IMR-90 (cell line): ENCODE results near the gene NALCN. TPM values are rescaled to one million over a fixed set of nuclear protein-coding genes. Genes with fewer than 3 reads are reported as not detected.

Experiments
- ATAC-seq: fragments of 200-7000 bp; cut with Tn5 transposase; 2 replicates; pipeline ENCODE4 v1.9.1; 2020; ENCODE audit warnings: low read depth, mild to moderate bottlenecking, moderate library complexity
- BruUV-seq: library from RNA; stranded (reverse); fragments of 400-500 nt; replicated peaks from 2 replicates; lab custom pipeline; 2021; lab: Mats Ljungman, UMichigan
- CTCF ChIA-PET: fragments of 300-600 bp; formaldehyde crosslinking; extraction: SDS; loops from one replicate; lab custom pipeline; 2021; ENCODE audit warnings: antibody characterized with exemption; lab: Yijun Ruan, JAX
- POLR2A ChIA-PET: fragments of 300-600 bp; sonication (Branson Sonifier 250); formaldehyde crosslinking; loops from one replicate; lab custom pipeline; 2022; ENCODE audit warnings: antibody characterized with exemption; ENCODE audit not compliant: unreplicated experiment; lab: Charles Lee
- DNase-seq: peaks from one replicate; pipeline ENCODE4 v3.0.0; 2013
- H2AFZ ChIP-seq: replicated peaks from 2 replicates; pipeline ENCODE3; 2013; ENCODE audit warnings: low read length, mild to moderate bottlenecking; ENCODE audit not compliant: poor library complexity
- H2AK5ac ChIP-seq: 2 replicates; pipeline ENCODE4 v1.6.1; 2013; ENCODE audit warnings: low read depth, low read length, inconsistent platforms
- H2AK9ac ChIP-seq: replicated peaks from 2 replicates; pipeline ENCODE3; 2013; ENCODE audit warnings: mild to moderate bottlenecking, low read depth, low read length, moderate library complexity; ENCODE audit not compliant: poor library complexity
- H2BK120ac ChIP-seq: 2 replicates; pipeline ENCODE4 v1.6.1; 2013; ENCODE audit warnings: low read depth, low read length, inconsistent platforms
- H2BK15ac ChIP-seq: 3 replicates; pipeline ENCODE4 v1.6.1; 2013; ENCODE audit warnings: low read depth, low read length, inconsistent platforms
- H2BK20ac ChIP-seq: 2 replicates; pipeline ENCODE4 v1.6.1; 2013; ENCODE audit warnings: low read depth, mild to moderate bottlenecking, inconsistent platforms, low read length, moderate library complexity
- H2BK5ac ChIP-seq: 2 replicates; pipeline ENCODE4 v1.6.1; 2013; ENCODE audit warnings: mild to moderate bottlenecking, low read depth, low read length, inconsistent platforms; ENCODE audit not compliant: poor library complexity, severe bottlenecking
- H3K14ac ChIP-seq: replicated peaks from 2 replicates; pipeline ENCODE4 v1.6.1; 2013; ENCODE audit warnings: low read depth, low read length, inconsistent platforms
- H3K18ac ChIP-seq: 2 replicates; pipeline ENCODE4 v1.6.1; 2013; ENCODE audit warnings: low read depth, low read length, control low read depth
- H3K23ac ChIP-seq: 2 replicates; pipeline ENCODE4 v1.6.1; 2013; ENCODE audit warnings: low read depth, low read length, inconsistent platforms
- H3K27ac ChIP-seq: 2 replicates; pipeline ENCODE4 v1.5.1; 2013; ENCODE audit warnings: mild to moderate bottlenecking, control low read depth, low read length; ENCODE audit not compliant: insufficient read depth
- H3K27me3 ChIP-seq: 2 replicates; pipeline ENCODE4 v1.6.1; 2013; ENCODE audit warnings: low read length; ENCODE audit not compliant: control insufficient read depth, insufficient read depth
- H3K36me3 ChIP-seq: 2 replicates; pipeline ENCODE4 v1.6.1; 2013; ENCODE audit warnings: low read length, mixed read lengths; ENCODE audit not compliant: control insufficient read depth, insufficient read depth
- H3K4ac ChIP-seq: 2 replicates; pipeline ENCODE4 v1.6.1; 2013; ENCODE audit warnings: low read depth, low read length, inconsistent platforms
- H3K4me1 ChIP-seq: 2 replicates; pipeline ENCODE4 v1.6.1; 2013; ENCODE audit warnings: low read length, mixed read lengths; ENCODE audit not compliant: control insufficient read depth, insufficient read depth
- H3K4me2 ChIP-seq: 2 replicates; pipeline ENCODE4 v1.6.1; 2013; ENCODE audit warnings: low read depth, mild to moderate bottlenecking, control low read depth, low read length, moderate library complexity
- H3K4me3 ChIP-seq: 2 replicates; pipeline ENCODE4 v1.5.1; 2013; ENCODE audit warnings: low read depth, mild to moderate bottlenecking, control low read depth, low read length, moderate library complexity; ENCODE audit not compliant: insufficient read depth
- H3K56ac ChIP-seq: 2 replicates; pipeline ENCODE4 v1.6.1; 2013; ENCODE audit warnings: low read length, inconsistent platforms; ENCODE audit not compliant: insufficient read depth; ENCODE audit errors: extremely low read depth
- H3K79me1 ChIP-seq, 2 experiments: 2 replicates each; pipeline ENCODE4 v1.6.1; 2013; ENCODE audit warnings: low read length in 2 of 2, inconsistent platforms in 1 of 2, low read depth in 1 of 2
- H3K9ac ChIP-seq: 2 replicates; pipeline ENCODE4 v1.6.1; 2013; ENCODE audit warnings: low read depth, low read length, control low read depth
- H3K9me1 ChIP-seq: 2 replicates; pipeline ENCODE4 v1.6.1; 2013; ENCODE audit warnings: low read length, inconsistent platforms; ENCODE audit not compliant: insufficient read depth
- H3K9me3 ChIP-seq: 2 replicates; pipeline ENCODE4 v1.6.1; 2013; ENCODE audit warnings: low read length; ENCODE audit not compliant: control insufficient read depth, insufficient read depth
- H4K20me1 ChIP-seq: 2 replicates; pipeline ENCODE4 v1.6.1; 2013; ENCODE audit warnings: low read length, inconsistent platforms; ENCODE audit not compliant: insufficient read depth
- H4K5ac ChIP-seq: 2 replicates; pipeline ENCODE4 v1.6.1; 2013; ENCODE audit warnings: mild to moderate bottlenecking, low read depth, low read length, control low read depth
- H4K8ac ChIP-seq, 2 experiments: 2 replicates each; pipeline ENCODE4 v1.6.1; 2013; ENCODE audit warnings: low read depth in 2 of 2, low read length in 2 of 2, control low read depth in 1 of 2, inconsistent platforms in 1 of 2
- H4K91ac ChIP-seq: 2 replicates; pipeline ENCODE4 v1.6.1; 2013; ENCODE audit warnings: low read depth, low read length, inconsistent platforms; ENCODE audit not compliant: insufficient read depth
- CHD1 ChIP-seq: IDR thresholded peaks from 2 replicates; pipeline ENCODE4 v1.6.1; 2012; ENCODE audit warnings: low read depth, low read length, improper control_type of control experiment
- NFE2L2 ChIP-seq: fragments of 150-350 bp; IDR thresholded peaks from 2 replicates; pipeline ENCODE4 v1.6.1; 2016; ENCODE audit warnings: low read depth, mild to moderate bottlenecking, low read length
- RAD21 ChIP-seq: IDR thresholded peaks from 2 replicates; pipeline ENCODE4 v1.6.1; 2012; ENCODE audit warnings: low read length, improper control_type of control experiment
- USF2 ChIP-seq: fragments of 150-350 bp; IDR thresholded peaks from 2 replicates; pipeline ENCODE4 v1.6.1; 2017; ENCODE audit warnings: mild to moderate bottlenecking, antibody characterized with exemption, low read length, low read depth
- WGBS, 2 experiments: methylation state at CpG; one replicate each; pipeline versions ENCODE4 v1.1.5 to v1.1.7; 2013; ENCODE audit warnings: missing lambda C conversion rate in 2 of 2; ENCODE audit not compliant: insufficient read length in 1 of 2; ENCODE audit errors: extremely low coverage in 2 of 2; 5-methylcytosine and 5-hydroxymethylcytosine counted together
- dilution Hi-C: fragments of 300-500 bp; cut with HindIII; formaldehyde crosslinking; loops from one replicate; pipeline ENCODE4 v1.14.3; 2018; ENCODE audit warnings: low sequenced_read_pairs; ENCODE audit not compliant: unreplicated experiment
- in situ Hi-C: fragments of 300-500 bp; cut with MboI; formaldehyde crosslinking; loops from 3 replicates; pipeline ENCODE4 v1.14.3; 2019; ENCODE audit warnings: low sequenced_read_pairs, inconsistent platforms, mixed read lengths
- intact Hi-C: fragments of 100-400 bp; cut with micrococcal nuclease; formaldehyde crosslinking; loops from 2 replicates; pipeline ENCODE4 v1.10.0; 2022
- polyA plus RNA-seq, 3 experiments: library from polyadenylated mRNA; depleted of rRNA; stranded (reverse); fragments of >200 nt; gene quantifications; 2 replicates each; pipeline ENCODE4 v1.2.3, GENCODE V29; 2012; ENCODE audit warnings: low replicate concordance in 1 of 3
- total RNA-seq: library from RNA; depleted of rRNA; stranded (reverse); fragments of >200 nt; gene quantifications from 2 replicates; pipeline ENCODE4 v1.2.3, GENCODE V29; 2012
- TF ChIP-seq, protein P1 (sequence below): fragments of 150-350 bp; IDR thresholded peaks from 2 replicates; pipeline ENCODE4 v1.6.1; 2016; ENCODE audit warnings: low read depth, mild to moderate bottlenecking, low read length, moderate library complexity, borderline replicate concordance
- TF ChIP-seq, protein P2 (sequence below): conservative IDR thresholded peaks from 2 replicates; pipeline ENCODE4 v1.5.1; 2012; ENCODE audit warnings: mild to moderate bottlenecking, low read depth, low read length, improper control_type of control experiment

Gene NALCN
- total and polyA plus RNA-seq, 2 of the 4 experiments (the other 2 are of a cell fraction) = 2.9 to 4.8 TPM

- peak overlapping the region; percentile 75 for H2BK20ac ChIP-seq
- H3K4me2 ChIP-seq = no peak overlapping the region
- H3K23ac ChIP-seq = peak overlapping the region; percentile 74; the same call in 1 of the 2 replicates
- TF ChIP-seq, protein P1, sequence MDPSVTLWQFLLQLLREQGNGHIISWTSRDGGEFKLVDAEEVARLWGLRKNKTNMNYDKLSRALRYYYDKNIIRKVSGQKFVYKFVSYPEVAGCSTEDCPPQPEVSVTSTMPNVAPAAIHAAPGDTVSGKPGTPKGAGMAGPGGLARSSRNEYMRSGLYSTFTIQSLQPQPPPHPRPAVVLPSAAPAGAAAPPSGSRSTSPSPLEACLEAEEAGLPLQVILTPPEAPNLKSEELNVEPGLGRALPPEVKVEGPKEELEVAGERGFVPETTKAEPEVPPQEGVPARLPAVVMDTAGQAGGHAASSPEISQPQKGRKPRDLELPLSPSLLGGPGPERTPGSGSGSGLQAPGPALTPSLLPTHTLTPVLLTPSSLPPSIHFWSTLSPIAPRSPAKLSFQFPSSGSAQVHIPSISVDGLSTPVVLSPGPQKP = no peak
- TF ChIP-seq NFE2L2 (no peak), CHD1 (no peak), RAD21 (no peak), USF2 (no peak)
- TF ChIP-seq, protein P2, sequence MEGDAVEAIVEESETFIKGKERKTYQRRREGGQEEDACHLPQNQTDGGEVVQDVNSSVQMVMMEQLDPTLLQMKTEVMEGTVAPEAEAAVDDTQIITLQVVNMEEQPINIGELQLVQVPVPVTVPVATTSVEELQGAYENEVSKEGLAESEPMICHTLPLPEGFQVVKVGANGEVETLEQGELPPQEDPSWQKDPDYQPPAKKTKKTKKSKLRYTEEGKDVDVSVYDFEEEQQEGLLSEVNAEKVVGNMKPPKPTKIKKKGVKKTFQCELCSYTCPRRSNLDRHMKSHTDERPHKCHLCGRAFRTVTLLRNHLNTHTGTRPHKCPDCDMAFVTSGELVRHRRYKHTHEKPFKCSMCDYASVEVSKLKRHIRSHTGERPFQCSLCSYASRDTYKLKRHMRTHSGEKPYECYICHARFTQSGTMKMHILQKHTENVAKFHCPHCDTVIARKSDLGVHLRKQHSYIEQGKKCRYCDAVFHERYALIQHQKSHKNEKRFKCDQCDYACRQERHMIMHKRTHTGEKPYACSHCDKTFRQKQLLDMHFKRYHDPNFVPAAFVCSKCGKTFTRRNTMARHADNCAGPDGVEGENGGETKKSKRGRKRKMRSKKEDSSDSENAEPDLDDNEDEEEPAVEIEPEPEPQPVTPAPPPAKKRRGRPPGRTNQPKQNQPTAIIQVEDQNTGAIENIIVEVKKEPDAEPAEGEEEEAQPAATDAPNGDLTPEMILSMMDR = no peak
- ATAC-seq = no peak
- in situ Hi-C loops (no loop called here), dilution Hi-C loops (no loop called here), intact Hi-C loops (no loop called here)
- no peaks in the 10 kb centered on the region for H3K27me3 ChIP-seq
- DNase-seq = no peak
- H3K27ac ChIP-seq = no peak overlapping the region
- H3K9me1 ChIP-seq = peaks cover 4% of the 10 kb centered on the region; the same call in 1 of the 2 replicates
- no peak overlapping the region; the same call in 1 of the 2 replicates for H4K5ac ChIP-seq
- H3K4me3 ChIP-seq = no peak overlapping the region
- no TSS peak for BruUV-seq
- peak overlapping the region; percentile 65 for H4K91ac ChIP-seq
- no peaks in the 10 kb centered on the region for H3K79me1 ChIP-seq
- peak overlapping the region; percentile 20 for H2AK5ac ChIP-seq
- no peaks in the 10 kb centered on the region for H3K9me3 ChIP-seq
- no peaks in the 10 kb centered on the region for H3K36me3 ChIP-seq
- no peak overlapping the region for H3K9ac ChIP-seq
- WGBS, 2 experiments = no CpG with 5 or more reads among the region's 6 CpGs
- H4K20me1 ChIP-seq = no peaks in the 10 kb centered on the region
- peaks cover 3% of the 10 kb centered on the region; the same call in 1 of the 2 replicates for H3K4me1 ChIP-seq
- no peak overlapping the region; the same call in 1 of the 2 replicates for H3K18ac ChIP-seq
- H3K14ac ChIP-seq = peak overlapping the region; percentile 19; the same call in 1 of the 2 replicates
- ChIA-PET CTCF (no interaction called here), POLR2A (no interaction called here)
- peak overlapping the region in 1 of 2 experiments; percentile 76; a peak in 2 of 4 replicates for H4K8ac ChIP-seq
- H3K4ac ChIP-seq = peak overlapping the region; percentile 71
- H2AK9ac ChIP-seq = peak overlapping the region; percentile 86
- H2BK120ac ChIP-seq = peak overlapping the region; percentile 66; the same call in 1 of the 2 replicates
- peak overlapping the region; percentile 52 for H2BK5ac ChIP-seq
- peak overlapping the region; percentile 74; the same call in 2 of the 3 replicates for H2BK15ac ChIP-seq
- H2AFZ ChIP-seq = peak overlapping the region; percentile 83
- H3K56ac ChIP-seq = no peak overlapping the region
Observed at GRCh38 chr13:101258509-101258908, 157.8 kb downstream of the NALCN start.
